ENCODE measurements around the gene PDE4C.

- TF ChIP-seq, protein P1, sequence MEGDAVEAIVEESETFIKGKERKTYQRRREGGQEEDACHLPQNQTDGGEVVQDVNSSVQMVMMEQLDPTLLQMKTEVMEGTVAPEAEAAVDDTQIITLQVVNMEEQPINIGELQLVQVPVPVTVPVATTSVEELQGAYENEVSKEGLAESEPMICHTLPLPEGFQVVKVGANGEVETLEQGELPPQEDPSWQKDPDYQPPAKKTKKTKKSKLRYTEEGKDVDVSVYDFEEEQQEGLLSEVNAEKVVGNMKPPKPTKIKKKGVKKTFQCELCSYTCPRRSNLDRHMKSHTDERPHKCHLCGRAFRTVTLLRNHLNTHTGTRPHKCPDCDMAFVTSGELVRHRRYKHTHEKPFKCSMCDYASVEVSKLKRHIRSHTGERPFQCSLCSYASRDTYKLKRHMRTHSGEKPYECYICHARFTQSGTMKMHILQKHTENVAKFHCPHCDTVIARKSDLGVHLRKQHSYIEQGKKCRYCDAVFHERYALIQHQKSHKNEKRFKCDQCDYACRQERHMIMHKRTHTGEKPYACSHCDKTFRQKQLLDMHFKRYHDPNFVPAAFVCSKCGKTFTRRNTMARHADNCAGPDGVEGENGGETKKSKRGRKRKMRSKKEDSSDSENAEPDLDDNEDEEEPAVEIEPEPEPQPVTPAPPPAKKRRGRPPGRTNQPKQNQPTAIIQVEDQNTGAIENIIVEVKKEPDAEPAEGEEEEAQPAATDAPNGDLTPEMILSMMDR (IDR thresholded peaks at IDR 0.05 in 8 of 11, conservative IDR thresholded peaks at IDR 0.05 in 3 of 11): no peak
- no peak for TF ChIP-seq POLR2A (IDR thresholded peaks at IDR 0.05)
These were observed 26.9 kb upstream of the PDE4C start for GRCh38 chr19:18253130-18253529.
